Keratinocyte (primary cell): ENCODE results near the gene CACNB3. TPM values are rescaled to one million over a fixed set of nuclear protein-coding genes. Genes with fewer than 3 reads are reported as not detected.

Source experiments
- DNase-seq: peaks from one replicate; pipeline ENCODE4 v3.0.0-alpha.2; 2011; ENCODE audit warnings: low read depth, missing footprints, low spot score
- FAIRE-seq: peaks from 2 replicates; lab custom pipeline; 2011; peaks lifted over from hg19 to GRCh38; lab: Jason Lieb, UNC
- H2AFZ ChIP-seq: 2 replicates; pipeline ENCODE4 v1.6.0; 2012; ENCODE audit warnings: low read length, control low read depth, inconsistent platforms; ENCODE audit not compliant: control insufficient read depth
- H3K27ac ChIP-seq: 2 replicates; pipeline ENCODE4 v1.5.1; 2011; ENCODE audit warnings: low read length; ENCODE audit not compliant: control insufficient read depth, insufficient read depth
- H3K27me3 ChIP-seq: 3 replicates; pipeline ENCODE4 v1.6.0; 2011; ENCODE audit warnings: low read length; ENCODE audit not compliant: control insufficient read depth, insufficient read depth; ENCODE audit errors: extremely low read depth
- H3K36me3 ChIP-seq, 2 experiments: 2 replicates in 1 of 2; 3 replicates in 1 of 2; pipeline ENCODE4 v1.5.1; 2011; ENCODE audit warnings: low read length in 2 of 2, mild to moderate bottlenecking in 1 of 2; ENCODE audit not compliant: control insufficient read depth in 2 of 2, insufficient read depth in 2 of 2; ENCODE audit errors: extremely low read depth in 1 of 2
- H3K4me1 ChIP-seq: 3 replicates; pipeline ENCODE4 v1.5.1; 2011; ENCODE audit warnings: low read length; ENCODE audit not compliant: control insufficient read depth, insufficient read depth; ENCODE audit errors: extremely low read depth
- H3K4me2 ChIP-seq: 3 replicates; pipeline ENCODE4 v1.6.0; 2011; ENCODE audit warnings: low read depth, low read length; ENCODE audit not compliant: control insufficient read depth, insufficient read depth; ENCODE audit errors: extremely low read depth
- H3K4me3 ChIP-seq, 3 experiments: fragments of 200-600 bp in 1 of 3; sonication (generic) in 1 of 3; 2 replicates in 2 of 3; 3 replicates in 1 of 3; pipeline ENCODE4 v1.5.1; 2011 to 2016; ENCODE audit warnings: low read length in 3 of 3, mild to moderate bottlenecking in 3 of 3, control low read depth in 2 of 3, inconsistent platforms in 1 of 3, low read depth in 1 of 3, mixed read lengths in 1 of 3, mixed run types in 1 of 3, moderate library complexity in 1 of 3; ENCODE audit not compliant: control insufficient read depth in 2 of 3, insufficient read depth in 2 of 3; ENCODE audit errors: extremely low read depth in 1 of 3
- H3K79me2 ChIP-seq: 2 replicates; pipeline ENCODE4 v1.6.0; 2012; ENCODE audit warnings: low read length; ENCODE audit not compliant: control insufficient read depth, insufficient read depth
- H3K9ac ChIP-seq: 3 replicates; pipeline ENCODE4 v1.6.0; 2011; ENCODE audit warnings: low read length; ENCODE audit not compliant: control insufficient read depth, insufficient read depth; ENCODE audit errors: extremely low read depth
- H3K9me1 ChIP-seq: 3 replicates; pipeline ENCODE4 v1.6.0; 2011; ENCODE audit warnings: low read length; ENCODE audit not compliant: control insufficient read depth, insufficient read depth; ENCODE audit errors: extremely low read depth
- H3K9me3 ChIP-seq: 2 replicates; pipeline ENCODE4 v1.5.1; 2012; ENCODE audit warnings: low read depth, low read length; ENCODE audit not compliant: control insufficient read depth
- H4K20me1 ChIP-seq: 3 replicates; pipeline ENCODE4 v1.6.0; 2011; ENCODE audit warnings: low read length; ENCODE audit not compliant: control insufficient read depth, insufficient read depth; ENCODE audit errors: extremely low read depth
- CTCF ChIP-seq, 3 experiments: IDR thresholded peaks in 1 of 3; conservative IDR thresholded peaks in 1 of 3; optimal IDR thresholded peaks in 1 of 3; 2 replicates in 2 of 3; 3 replicates in 1 of 3; pipeline versions ENCODE3 to v1.5.1; 2011; ENCODE audit warnings: low read length in 3 of 3, mild to moderate bottlenecking in 3 of 3, moderate library complexity in 2 of 3, control low read depth in 1 of 3, inconsistent platforms in 1 of 3; ENCODE audit not compliant: insufficient read depth in 2 of 3; ENCODE audit errors: extremely low read depth in 1 of 3
- EZH2 ChIP-seq: IDR thresholded peaks from one replicate; pipeline ENCODE4 v1.6.1; 2012; ENCODE audit warnings: inconsistent platforms, mild to moderate bottlenecking, low read length, moderate library complexity
- dilution Hi-C: fragments of 300-500 bp; cut with MboI; formaldehyde crosslinking; loops from one replicate; pipeline ENCODE4 v1.7.0; 2020; ENCODE audit warnings: low sequenced_read_pairs; ENCODE audit not compliant: extremely low pct_ligation_motif_present
- polyA plus RNA-seq, 5 experiments: library from polyadenylated mRNA; depleted of rRNA in 3 of 5; stranded (reverse) in 3 of 5; stranded (forward) in 1 of 5; unstranded in 1 of 5; fragments of >200 nt; gene quantifications; 1 replicate in 1 of 5; 2 replicates in 3 of 5; 3 replicates in 1 of 5; pipeline versions ENCODE4 v1.2.1 to v1.2.3, GENCODE V29; 2011 to 2012; ENCODE audit warnings: missing spikeins in 2 of 5, low read depth in 1 of 5, low replicate concordance in 1 of 5

The CACNB3 gene
- polyA plus RNA-seq, 1 donor (not counting 4 experiments of a cell fraction or from before 2014, with no cell fraction given): 16.1 TPM

- no peak overlapping the region for H3K4me2 ChIP-seq
- H3K79me2 ChIP-seq: no peaks in the 10 kb centered on the region
- dilution Hi-C loops: no loop called here
- no peak for TF ChIP-seq CTCF (optimal IDR thresholded peaks at IDR 0.05 in 1 of 3, IDR thresholded peaks at IDR 0.05 in 1 of 3, conservative IDR thresholded peaks at IDR 0.05 in 1 of 3; ENCODE audit: extremely low read depth in 1 of 3, insufficient read depth in 2 of 3, low read length in 3 of 3)
- TF ChIP-seq EZH2: no peak
- H3K27ac ChIP-seq: no peak overlapping the region
- no peak overlapping the region for H2AFZ ChIP-seq
- H3K9me1 ChIP-seq: peaks cover 2% of the 10 kb centered on the region
- peaks cover 5% of the 10 kb centered on the region for H3K4me1 ChIP-seq
- FAIRE-seq (no peak), DNase-seq (no peak)
- H3K27me3 ChIP-seq: no peaks in the 10 kb centered on the region
- H3K4me3 ChIP-seq: no peak overlapping the region
- peaks cover 7% of the 10 kb centered on the region for H4K20me1 ChIP-seq
- no peak overlapping the region for H3K9ac ChIP-seq
- peaks cover 36 to 51% of the 10 kb centered on the region in 2 experiments for H3K36me3 ChIP-seq
- H3K9me3 ChIP-seq: no peaks in the 10 kb centered on the region
These were observed 10.7 kb downstream of the CACNB3 start for GRCh38 chr12:48828841-48829575.

DNA sequence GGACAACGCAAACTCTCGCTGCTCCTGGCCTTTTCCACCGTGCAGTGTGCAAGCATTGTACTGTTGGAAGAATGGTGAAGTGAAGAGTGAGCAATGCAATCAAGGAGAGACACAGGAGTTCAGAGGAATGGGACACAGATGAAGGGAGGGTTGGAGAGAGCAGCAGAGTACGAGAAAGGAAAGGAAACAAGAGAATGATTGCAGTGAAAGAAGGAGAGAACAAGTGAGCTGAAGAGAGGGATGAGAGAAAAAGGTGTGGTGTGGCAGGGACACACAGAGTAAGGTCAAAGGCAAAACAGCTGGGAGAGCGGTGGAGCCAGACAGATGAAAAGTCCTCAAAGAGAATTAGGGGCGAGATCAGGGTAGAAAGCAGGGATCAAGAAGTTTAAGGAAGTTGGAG is 13.0 kb downstream of the CACNB3 start:
- Histone ChIP-seq H3K27me3 (no peaks in the 10 kb centered on the region), H3K79me2 (no peaks in the 10 kb centered on the region), H3K36me3 (peaks cover 39 to 58% of the 10 kb centered on the region in 2 experiments), H3K9me1 (peaks cover 2% of the 10 kb centered on the region), H3K9me3 (no peaks in the 10 kb centered on the region), H3K4me2 (no peak overlapping the region), H4K20me1 (peaks cover 7% of the 10 kb centered on the region), H3K4me3 (no peak overlapping the region), H3K27ac (no peak overlapping the region), H3K9ac (no peak overlapping the region), H3K4me1 (peaks cover 5% of the 10 kb centered on the region), H2AFZ (no peak overlapping the region)
- dilution Hi-C loops: no loop called here
- TF ChIP-seq EZH2: no peak
- TF ChIP-seq CTCF (optimal IDR thresholded peaks at IDR 0.05 in 1 of 3, IDR thresholded peaks at IDR 0.05 in 1 of 3, conservative IDR thresholded peaks at IDR 0.05 in 1 of 3; ENCODE audit: extremely low read depth in 1 of 3, insufficient read depth in 2 of 3, low read length in 3 of 3): no peak
- DNase-seq (no peak), FAIRE-seq (no peak)
